Measurements from ENCODE around the gene RET.

DNA sequence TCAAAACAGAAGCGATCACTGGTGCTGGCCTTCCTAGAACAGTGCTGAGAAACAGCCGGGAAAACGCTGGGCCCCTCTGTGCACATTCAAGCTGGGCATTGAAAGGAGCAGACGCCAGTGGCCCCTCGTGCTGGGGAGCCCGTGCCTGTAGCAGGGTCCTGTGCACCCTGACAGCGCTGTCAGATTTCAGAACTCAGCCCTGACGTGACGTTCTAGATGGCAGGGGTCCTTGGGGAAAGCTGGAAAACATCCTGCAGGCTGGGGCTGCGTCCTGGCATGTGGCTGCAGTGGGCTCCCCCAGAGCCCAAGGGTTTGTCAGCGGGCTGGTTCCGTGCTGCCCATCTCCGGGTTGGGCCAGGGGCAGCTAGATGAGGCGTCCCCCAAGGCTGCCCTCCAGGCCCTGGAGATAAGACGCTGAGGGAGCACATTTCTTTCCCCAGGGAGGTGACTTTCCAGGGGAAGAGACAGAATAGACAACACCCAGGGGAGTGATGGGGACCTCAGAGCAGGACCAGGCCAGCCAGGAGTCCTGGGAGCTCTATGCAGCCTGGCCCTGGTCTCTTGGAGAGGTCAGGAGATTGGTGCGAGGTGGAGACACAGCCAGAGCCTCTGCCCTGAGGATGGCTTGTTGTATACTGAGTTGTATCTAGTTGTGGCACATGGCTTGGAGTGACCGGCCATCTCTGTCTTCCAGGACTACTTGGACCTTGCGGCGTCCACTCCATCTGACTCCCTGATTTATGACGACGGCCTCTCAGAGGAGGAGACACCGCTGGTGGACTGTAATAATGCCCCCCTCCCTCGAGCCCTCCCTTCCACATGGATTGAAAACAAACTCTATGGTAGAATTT lies 49.2 kb downstream of the RET start:
- TF ChIP-seq, protein P1, sequence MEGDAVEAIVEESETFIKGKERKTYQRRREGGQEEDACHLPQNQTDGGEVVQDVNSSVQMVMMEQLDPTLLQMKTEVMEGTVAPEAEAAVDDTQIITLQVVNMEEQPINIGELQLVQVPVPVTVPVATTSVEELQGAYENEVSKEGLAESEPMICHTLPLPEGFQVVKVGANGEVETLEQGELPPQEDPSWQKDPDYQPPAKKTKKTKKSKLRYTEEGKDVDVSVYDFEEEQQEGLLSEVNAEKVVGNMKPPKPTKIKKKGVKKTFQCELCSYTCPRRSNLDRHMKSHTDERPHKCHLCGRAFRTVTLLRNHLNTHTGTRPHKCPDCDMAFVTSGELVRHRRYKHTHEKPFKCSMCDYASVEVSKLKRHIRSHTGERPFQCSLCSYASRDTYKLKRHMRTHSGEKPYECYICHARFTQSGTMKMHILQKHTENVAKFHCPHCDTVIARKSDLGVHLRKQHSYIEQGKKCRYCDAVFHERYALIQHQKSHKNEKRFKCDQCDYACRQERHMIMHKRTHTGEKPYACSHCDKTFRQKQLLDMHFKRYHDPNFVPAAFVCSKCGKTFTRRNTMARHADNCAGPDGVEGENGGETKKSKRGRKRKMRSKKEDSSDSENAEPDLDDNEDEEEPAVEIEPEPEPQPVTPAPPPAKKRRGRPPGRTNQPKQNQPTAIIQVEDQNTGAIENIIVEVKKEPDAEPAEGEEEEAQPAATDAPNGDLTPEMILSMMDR (IDR thresholded peaks at IDR 0.05): no peak
- no peak for TF ChIP-seq POLR2A (IDR thresholded peaks at IDR 0.05)

All from ovary (tissue), 3 donors.